Stimulated activated CD4-positive, alpha-beta T cell treated with anti-CD3 and anti-CD28 coated beads, Interleukin-2, amount 100 ng/mL, for 48 hours (primary cell): Measurements from ENCODE around the gene CRACR2A.

ENCODE experiments used
- DNase-seq, 2 donors: peaks; one replicate each; pipeline ENCODE4 v3.0.0-alpha.2; 2020

The CRACR2A gene

DNA sequence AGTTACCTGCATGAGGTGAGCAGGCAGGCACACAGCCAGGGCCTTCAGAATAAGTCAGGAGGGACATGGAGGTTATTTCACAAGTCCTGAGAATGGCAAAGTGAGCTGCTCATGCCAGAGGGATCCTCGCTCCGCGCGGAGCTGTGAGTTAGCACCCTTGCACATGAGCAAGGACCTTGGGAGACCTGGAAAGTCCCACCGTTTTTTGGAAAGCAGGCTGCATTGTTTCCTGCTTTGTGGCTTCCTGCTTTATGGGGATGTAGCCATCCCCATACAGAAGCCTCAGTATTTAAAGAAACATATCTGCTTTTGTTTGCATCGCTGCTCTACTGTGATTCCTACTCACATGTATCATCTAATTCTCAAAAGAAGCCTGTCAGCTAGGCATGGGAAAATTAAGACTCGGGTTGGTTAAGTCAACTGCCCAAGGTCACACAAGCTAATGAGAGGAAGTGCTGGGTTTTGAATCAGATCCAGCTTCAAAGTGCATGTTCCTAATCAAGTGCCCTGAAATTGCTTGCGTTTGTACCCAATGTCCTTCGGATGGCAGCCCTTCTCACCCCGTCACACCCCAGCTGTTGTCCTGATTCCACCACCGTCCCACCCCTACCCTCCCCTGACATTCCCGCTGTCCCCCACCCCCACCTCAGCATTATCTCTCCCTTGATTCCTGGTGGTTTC is 106.2 kb downstream of the CRACR2A start:
- DNase-seq: no peak

DNA sequence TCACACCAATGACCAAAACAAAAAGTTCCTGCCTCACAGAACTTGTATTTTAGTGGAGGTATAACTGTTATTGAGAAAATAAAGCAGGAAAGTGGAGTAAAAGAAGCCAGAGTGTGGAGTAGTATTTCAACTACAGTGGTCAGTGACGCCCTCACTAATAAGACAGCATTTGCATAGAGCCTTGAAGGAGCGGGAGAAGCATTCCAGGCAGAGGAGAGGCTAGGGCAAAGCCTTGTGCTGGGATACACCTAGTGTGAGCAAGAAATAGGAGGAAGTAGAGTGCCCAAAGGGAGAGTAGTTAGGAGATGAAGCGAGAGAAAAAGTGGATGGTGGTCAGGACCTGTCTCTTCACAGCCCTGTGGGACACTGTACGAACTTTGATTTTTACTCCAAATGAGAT is 107.8 kb downstream of the CRACR2A start:
- no peak for DNase-seq

DNA sequence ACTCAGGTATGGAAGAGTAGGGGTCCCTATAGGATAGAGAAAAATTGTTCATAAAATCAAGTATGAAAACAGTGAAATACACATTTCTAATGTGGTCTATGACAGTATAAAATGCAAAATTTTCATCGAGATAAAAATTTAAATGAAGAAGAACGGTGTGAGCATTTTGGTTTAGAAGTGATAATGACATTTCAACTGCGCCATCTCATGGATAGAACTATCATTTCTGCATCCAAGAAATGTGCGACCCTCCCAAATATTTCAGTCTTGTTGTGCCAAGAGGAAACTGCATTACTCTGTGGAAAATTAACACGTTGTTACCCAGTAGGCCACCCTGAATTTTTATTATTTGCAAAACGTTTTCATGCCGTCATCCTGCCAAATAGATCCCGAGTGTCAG is 108.8 kb downstream of the CRACR2A start:
- DNase-seq: no peak

GRCh38 chr12:3641428-3642018 is 111.4 kb downstream of the CRACR2A start:
- no peak for DNase-seq

DNA sequence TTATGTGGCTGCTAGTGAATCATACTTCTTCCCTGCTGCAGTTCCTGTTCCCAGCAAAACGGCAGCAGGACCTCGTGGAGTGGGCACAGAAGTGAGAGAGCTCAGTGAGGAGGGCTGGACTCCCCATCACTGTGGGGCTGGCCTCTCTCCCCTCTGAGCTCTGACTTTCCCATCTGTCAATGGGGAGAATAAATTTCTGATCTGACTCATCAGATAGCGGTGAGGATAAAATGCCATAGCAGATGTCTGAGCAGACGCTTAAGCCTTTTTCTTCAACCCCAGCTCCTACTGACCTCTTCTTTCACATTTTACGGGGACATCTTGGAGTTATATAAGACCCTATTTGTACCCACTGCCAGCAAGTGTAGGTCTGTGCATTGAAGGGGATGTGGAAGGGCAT is 116.6 kb downstream of the CRACR2A start:
- DNase-seq: no peak

GRCh38 chr12:3634348-3634747 is 118.6 kb downstream of the CRACR2A start:
- DNase-seq: no peak

DNA sequence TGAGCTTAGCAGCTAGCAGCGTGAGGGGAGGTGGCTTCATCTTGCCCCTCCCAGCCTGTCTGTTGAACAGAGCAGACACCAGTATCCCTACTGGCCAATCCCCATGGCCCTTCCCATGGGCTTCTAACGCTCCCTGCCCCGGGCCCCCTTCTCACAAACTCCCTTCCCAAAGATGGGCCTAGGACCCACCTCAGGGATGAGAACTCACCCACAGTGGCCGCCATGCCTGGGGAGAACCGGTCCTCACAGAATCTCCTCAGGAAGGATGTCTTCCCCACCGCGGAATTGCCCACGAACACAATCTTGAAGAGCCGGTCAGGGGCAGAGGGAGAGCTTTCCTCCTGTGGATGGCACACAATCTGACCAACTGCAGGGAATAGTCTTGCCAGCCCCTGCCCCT is 119.5 kb downstream of the CRACR2A start:
- no peak for DNase-seq

DNA sequence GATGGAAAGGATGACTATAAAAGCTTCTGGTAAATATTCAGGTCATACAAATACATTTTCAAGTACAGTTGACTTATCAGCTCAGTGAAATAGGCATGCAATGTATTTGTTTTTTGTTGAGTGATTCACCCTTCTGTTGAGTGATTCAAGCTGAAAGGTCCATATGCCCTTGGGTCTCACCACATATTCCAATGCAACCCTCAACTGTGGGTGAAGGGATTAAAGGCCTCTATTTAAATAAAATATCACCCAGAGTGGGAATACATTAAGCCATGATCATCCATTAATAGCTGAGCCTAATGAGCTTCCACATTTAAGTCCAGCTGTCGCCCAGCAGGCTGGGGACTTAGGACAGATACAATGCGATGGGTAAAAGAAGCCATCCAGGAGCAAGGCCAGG is 120.2 kb downstream of the CRACR2A start:
- DNase-seq: no peak

DNA sequence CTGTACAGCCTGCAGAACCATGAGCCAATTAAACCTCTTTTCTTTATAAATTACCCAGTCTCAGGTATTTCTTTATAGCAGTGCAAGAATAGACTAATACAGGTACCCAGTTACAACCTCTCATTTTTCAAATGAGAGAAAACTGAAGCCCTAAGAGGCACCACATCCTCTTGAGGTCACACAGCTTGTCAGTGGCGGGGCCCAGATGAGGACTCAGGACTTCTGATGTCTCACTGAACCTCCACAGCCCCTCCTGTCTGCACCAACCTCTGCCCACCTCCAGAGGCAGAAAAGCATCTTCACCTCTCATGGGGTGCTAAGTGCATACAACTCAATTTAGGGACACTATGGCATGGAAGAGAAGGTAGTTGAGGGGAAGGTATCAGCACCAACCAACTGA is 120.7 kb downstream of the CRACR2A start:
- DNase-seq: no peak

DNA sequence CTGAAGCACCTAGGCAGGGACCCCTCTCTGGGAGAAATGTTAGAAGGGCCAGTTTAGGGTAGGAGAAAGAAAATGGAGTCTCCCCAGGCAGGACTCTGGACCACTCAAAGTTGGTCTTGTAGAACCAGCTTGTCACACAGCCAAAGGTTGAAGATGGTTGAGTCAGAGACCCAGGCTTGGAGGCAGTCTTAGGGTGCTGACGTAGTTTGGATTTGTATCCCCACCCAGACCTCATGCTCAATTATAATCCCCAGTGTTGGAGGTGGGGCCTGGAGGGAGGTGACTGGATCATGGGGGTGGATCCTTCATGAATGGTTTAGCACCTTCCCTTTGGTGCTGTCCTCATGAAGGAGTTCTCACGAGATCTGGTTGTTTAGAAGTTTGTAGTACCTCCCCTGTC is 121.2 kb downstream of the CRACR2A start:
- DNase-seq: no peak

GRCh38 chr12:3631272-3631637 is 121.7 kb downstream of the CRACR2A start:
- no peak for DNase-seq

GRCh38 chr12:3630621-3631271 is 122.2 kb downstream of the CRACR2A start:
- no peak for DNase-seq

DNA sequence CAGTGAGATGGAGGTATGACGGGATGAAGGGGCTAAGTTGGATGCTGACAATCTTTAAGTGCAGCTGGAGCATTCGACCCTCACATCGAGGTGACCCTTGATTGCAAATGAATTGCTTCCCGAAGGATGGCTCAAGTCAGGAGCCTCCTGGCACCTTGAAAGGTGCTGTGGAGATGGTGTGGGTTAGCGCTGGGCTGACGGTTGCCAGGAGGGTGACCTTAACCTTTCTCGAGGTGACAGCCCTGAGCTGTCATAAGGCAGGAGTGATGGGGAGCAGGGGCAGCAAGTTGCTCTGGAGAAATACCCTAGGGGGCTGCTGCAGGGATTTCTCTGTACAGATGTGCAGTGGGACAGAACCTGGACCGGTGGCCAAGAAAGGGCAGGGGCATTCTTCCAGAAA is 122.8 kb downstream of the CRACR2A start:
- DNase-seq: no peak

DNA sequence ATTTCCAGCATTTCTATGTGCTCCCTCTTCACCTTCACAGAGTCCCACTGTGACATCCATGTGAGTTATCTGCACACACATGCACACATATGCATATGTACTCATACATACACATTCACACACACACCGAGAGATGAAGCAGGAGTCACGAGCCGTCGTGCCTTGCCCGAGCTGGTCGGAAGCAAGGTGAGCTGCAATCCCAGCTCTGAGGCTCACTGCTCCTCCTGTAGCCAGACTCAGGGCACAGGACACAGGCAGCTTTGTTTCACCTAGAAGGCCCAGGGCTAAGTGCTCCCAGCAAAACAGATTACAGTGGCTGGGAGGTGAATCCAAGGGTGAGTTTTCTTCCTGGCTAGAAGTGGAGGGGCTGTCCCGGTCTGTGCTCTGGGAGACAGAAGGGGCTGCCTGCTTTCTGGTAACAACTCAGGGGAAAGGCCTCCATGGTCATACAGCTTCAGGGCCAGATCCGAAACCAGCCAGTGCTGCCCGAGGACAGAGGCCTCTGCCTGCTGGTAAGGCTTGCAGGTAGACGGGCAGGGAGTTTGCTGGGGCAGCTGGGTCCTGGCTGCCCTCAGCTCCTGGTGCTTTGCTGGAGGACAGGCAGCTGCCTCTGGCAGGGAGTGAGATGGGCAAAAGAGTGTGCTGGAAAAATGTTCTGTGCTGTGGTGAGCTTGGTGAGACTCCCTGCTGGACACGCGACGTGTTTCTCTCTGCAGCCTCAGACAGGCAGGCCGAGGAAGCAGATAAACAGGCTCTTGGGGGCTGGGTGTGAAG is 123.7 kb downstream of the CRACR2A start:
- DNase-seq: no peak

DNA sequence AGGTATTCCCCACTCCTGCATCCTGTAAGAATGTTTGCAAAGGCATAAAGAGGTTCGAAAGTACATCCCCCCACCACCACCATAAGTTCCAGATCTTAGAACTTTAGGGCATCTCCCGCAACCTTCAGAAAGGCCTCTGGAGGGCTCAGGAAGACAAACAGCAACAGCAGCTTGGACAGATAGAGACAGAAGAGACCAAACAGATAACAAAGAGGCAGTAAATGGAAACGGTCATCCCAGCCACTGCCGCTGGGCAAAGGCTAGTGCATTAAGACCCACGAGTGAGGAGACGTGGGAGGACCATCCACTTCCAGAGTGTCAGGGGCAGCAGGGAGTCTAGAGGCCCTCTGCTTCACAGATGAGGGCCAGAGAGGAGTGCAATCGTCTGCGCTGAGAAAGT is 124.3 kb downstream of the CRACR2A start:
- no peak for DNase-seq

DNA sequence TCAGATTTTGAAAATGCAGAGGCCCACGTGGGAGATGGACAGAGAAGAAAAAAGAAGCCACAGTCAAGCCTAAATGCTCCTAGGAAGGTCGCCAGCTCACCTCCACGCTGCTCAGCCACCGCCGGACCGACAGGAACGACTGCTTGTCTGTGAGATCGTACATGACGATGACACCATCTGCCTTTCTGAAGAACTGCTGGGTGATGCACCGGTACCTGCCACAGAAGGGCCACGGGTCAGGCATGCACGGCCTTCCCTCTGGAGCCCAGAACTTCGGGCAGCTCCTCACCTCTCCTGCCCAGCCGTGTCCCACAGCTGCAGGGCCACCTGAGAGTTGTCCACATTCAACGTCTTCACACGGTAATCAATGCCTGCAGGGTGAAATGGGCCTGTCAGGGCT is 125.6 kb downstream of the CRACR2A start:
- no peak for DNase-seq

GRCh38 chr12:3624273-3624672 is 128.6 kb downstream of the CRACR2A start:
- no peak for DNase-seq

DNA sequence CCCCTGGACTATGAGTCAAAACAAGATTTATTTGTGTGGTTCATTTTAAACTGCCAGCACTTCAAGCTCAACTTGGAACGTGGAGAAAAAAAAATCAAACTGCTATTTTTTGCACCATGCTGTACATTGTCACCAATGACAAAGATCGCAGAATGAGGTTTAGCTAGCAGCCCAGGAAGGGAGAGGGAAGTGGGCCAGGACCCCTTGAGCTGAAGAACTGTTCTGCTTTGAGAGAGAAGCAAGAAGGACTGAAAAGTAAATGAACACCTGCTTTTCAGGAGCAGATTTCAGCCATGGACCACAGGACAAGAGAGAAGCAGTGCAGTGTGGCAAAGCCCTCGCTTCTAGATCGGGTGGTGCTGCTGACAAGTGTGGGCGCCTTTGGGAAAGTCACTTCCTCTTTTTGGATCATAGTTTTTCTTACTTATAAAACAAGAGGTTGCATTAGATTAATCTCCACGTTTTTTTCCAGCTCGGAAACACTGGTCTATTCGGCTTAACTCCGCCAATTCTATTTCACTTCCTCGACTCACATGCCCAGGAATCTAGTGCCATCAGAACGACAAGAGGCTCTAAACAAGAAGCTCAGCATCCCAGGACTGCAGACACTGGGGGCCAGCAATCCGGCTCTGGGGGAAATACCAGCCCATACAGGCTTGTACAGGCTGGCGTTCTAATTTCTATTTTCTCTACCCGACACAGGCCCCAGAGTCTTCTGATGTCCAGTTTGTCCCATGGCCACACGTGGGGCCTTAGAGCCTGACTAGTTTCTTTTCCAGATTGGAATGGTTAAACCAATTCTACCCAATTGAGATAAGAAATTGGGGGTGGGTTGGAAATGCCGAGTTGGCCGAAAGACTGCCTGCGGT is 129.9 kb downstream of the CRACR2A start:
- no peak for DNase-seq

DNA sequence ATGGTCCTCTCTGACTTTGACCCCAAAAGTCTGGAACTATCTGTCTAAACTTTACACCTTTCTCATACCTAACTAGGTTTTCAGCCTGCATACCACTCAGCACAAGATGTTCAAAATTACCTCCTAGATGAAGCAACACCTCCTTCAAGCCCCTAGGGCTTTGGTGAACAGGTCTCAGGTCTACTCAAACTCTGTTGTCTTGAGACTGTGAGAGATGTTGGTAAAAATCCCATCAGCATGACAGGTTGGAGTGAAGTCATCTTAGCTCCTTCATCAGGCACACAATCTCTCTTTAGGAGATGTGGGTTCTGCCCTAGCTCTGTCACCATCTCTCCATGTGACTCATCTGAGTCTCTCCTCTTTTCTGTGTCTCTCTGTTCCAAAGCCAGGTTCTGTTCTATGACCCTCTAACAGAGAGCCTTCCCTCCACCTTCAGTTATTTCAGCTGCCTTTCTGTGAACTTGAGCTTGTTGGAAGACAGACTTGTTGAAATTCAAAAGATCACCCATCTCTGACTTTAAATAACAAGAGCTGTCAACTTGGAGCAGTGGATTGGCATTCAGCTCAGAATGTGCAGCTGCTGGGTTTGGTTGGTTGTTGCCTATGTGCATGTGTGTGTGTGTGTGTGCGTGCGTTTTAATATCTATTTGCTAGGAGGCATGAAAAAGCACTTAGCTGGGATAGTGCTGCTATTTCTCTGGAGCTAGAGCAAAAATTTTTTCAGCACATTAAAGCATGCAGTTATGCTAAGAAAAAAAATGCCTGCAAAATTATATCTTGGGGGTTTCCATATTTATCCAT is 130.7 kb downstream of the CRACR2A start:
- no peak for DNase-seq

DNA sequence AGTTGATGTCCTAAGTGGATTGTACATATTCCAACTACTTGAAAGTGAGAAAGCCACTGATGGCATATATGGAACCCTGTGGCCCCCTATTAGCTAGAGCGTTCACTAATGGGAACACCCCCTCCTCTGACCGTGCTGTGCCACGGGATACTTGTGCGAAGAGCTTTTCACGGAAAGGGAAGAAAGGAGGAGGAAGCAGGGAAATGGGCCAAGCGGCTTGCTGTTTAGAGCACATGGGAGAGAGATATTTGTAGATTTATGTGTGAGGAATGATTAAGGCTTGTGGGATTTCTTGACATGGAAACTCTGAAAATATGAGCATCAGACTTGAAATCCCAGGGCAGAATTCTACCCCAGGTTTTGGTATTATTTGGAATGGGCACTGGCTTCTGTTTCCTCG is 132.1 kb downstream of the CRACR2A start:
- DNase-seq: no peak

DNA sequence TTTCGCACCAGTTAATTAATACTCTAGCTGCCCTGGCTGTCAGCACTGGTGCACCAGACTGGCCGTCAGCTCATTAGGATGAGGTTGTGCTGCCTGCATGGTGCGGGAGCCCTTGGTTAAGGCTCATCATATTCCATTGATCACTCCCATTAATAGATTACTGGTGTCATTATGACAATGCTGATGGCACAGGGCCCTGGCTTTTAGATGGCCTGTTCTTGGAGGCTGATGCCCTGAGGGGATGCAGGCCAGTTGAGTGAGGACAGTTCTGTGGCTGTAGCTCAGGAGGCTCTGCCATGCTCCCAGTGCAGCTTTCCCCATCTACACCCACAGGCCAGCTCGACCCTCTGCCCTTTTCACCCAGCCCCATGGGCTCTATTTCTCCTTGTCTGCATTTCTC is 135.3 kb downstream of the CRACR2A start:
- DNase-seq: no peak

DNA sequence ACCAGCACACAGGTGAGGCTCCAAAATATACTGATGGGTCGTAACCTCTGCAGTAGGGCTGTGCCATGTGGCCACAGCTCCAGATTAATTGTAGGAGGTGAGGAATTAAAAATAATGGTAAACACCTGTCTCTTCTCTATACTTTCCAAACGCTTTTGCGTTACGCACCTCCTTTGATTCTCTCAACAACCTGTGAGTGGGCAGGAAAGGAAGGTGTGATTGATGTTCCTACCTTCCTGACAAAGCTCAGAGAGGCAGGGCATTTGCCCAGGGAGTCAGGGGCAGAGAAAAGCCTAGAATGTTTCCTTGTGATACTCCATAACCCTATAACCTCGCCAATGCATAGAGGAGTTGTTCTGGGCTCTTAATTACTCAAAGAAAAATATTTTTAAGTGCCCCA is 137.0 kb downstream of the CRACR2A start:
- no peak for DNase-seq
